ENCODE measurements around the gene PRDM8. TPM values are rescaled to one million over a fixed set of nuclear protein-coding genes. Genes with fewer than 3 reads are reported as not detected.

PRDM8 gene
- polyA plus RNA-seq, 2 of the 4 experiments (the other 2 are of a cell fraction) = 0.10 to 0.14 TPM

GRCh38 chr4:80180743-80181142 lies 16.6 kb upstream of the PRDM8 start (continued):
- TF ChIP-seq ZFP36 (IDR thresholded peaks at IDR 0.05; ENCODE audit: borderline replicate concordance, partially characterized antibody) = no peak
- TF ChIP-seq, protein P1, sequence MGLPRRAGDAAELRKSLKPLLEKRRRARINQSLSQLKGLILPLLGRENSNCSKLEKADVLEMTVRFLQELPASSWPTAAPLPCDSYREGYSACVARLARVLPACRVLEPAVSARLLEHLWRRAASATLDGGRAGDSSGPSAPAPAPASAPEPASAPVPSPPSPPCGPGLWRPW (IDR thresholded peaks at IDR 0.05) = no peak

- TF ChIP-seq, protein P2, sequence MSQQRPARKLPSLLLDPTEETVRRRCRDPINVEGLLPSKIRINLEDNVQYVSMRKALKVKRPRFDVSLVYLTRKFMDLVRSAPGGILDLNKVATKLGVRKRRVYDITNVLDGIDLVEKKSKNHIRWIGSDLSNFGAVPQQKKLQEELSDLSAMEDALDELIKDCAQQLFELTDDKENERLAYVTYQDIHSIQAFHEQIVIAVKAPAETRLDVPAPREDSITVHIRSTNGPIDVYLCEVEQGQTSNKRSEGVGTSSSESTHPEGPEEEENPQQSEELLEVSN (IDR thresholded peaks at IDR 0.05; ENCODE audit: borderline replicate concordance, low read depth) = no peak
- TF ChIP-seq CHD4 (IDR thresholded peaks at IDR 0.05; ENCODE audit: borderline replicate concordance) (no peak), HDAC2 (IDR thresholded peaks at IDR 0.05) (no peak), BCL3 (IDR thresholded peaks at IDR 0.05) (no peak), ELK1 (IDR thresholded peaks at IDR 0.05; ENCODE audit: low read depth, low read length) (no peak), CBX8 (IDR thresholded peaks at IDR 0.05) (no peak), EHMT2 (IDR thresholded peaks at IDR 0.05; ENCODE audit: low read depth) (no peak), RCOR1 (IDR thresholded peaks at IDR 0.05; ENCODE audit: low read depth, low read length) (no peak), KDM5A (IDR thresholded peaks at IDR 0.05) (no peak), HEYL (CRISPR knock-in tag; IDR thresholded peaks at IDR 0.05) (no peak)
- TF ChIP-seq, protein P3, sequence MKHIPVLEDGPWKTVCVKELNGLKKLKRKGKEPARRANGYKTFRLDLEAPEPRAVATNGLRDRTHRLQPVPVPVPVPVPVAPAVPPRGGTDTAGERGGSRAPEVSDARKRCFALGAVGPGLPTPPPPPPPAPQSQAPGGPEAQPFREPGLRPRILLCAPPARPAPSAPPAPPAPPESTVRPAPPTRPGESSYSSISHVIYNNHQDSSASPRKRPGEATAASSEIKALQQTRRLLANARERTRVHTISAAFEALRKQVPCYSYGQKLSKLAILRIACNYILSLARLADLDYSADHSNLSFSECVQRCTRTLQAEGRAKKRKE (CRISPR knock-in tag; IDR thresholded peaks at IDR 0.05; ENCODE audit: low read depth) = no peak
- TF ChIP-seq, protein P4, sequence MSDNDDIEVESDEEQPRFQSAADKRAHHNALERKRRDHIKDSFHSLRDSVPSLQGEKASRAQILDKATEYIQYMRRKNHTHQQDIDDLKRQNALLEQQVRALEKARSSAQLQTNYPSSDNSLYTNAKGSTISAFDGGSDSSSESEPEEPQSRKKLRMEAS (IDR thresholded peaks at IDR 0.05) = no peak
- POLR2A ChIA-PET = no interaction called here
- Histone ChIP-seq H3K9me3 (peaks cover 4% of the 10 kb centered on the region; the same call in 1 of the 3 replicates), H3K4me1 (no peaks in the 10 kb centered on the region), H3K27ac (no peak overlapping the region), H3K4me3 (no peak overlapping the region), H3K4me2 (no peak overlapping the region)
- WGBS (ENCODE audit: missing lambda C conversion rate) = 63% methylated on average over 4 of the region's 10 CpGs
- CTCF ChIA-PET = interaction anchor here (0.7 to 3.0 kb wide), 5 partner anchors 11 to 57 kb away, joined by 3 to 12 read pairs (median 7); no protein-coding TSS in a partner anchor
- no peak for DNase-seq (ENCODE audit: low read depth in 1 of 2, low spot score in 1 of 2)
- FAIRE-seq = no peak
- ATAC-seq = no peak
These were observed 15.0 kb upstream of the PRDM8 start for GRCh38 chr4:80182237-80182866.

- ATAC-seq = peak; percentile 80 to 82
- ChIA-PET POLR2A (interaction anchor here (1.4 kb wide), 1 partner anchor 19 kb away, joined by 3 read pairs; no protein-coding TSS in a partner anchor), CTCF (interaction anchor here (0.6 to 3.0 kb wide), 12 partner anchors 12 to 232 kb away, joined by 3 to 13 read pairs (median 4); no protein-coding TSS in a partner anchor)
- Histone ChIP-seq H3K4me1 (no peaks in the 10 kb centered on the region), H3K4me2 (peak overlapping the region; percentile 87), H3K4me3 (peak overlapping the region; percentile 54), H3K27ac (peak overlapping the region; percentile 45 to 86; a peak in 4 of 6 replicates), H3K9me3 (peaks cover 4% of the 10 kb centered on the region; the same call in 1 of the 3 replicates)
- no peak for FAIRE-seq
- 43% methylated on average over 16 of the region's 54 CpGs for WGBS (ENCODE audit: missing lambda C conversion rate)
- DNase-seq (ENCODE audit: low read depth in 1 of 2, low spot score in 1 of 2) = no peak
- TF ChIP-seq, protein P2 (IDR thresholded peaks at IDR 0.05; ENCODE audit: borderline replicate concordance, low read depth) = no peak
- TF ChIP-seq, protein P5, sequence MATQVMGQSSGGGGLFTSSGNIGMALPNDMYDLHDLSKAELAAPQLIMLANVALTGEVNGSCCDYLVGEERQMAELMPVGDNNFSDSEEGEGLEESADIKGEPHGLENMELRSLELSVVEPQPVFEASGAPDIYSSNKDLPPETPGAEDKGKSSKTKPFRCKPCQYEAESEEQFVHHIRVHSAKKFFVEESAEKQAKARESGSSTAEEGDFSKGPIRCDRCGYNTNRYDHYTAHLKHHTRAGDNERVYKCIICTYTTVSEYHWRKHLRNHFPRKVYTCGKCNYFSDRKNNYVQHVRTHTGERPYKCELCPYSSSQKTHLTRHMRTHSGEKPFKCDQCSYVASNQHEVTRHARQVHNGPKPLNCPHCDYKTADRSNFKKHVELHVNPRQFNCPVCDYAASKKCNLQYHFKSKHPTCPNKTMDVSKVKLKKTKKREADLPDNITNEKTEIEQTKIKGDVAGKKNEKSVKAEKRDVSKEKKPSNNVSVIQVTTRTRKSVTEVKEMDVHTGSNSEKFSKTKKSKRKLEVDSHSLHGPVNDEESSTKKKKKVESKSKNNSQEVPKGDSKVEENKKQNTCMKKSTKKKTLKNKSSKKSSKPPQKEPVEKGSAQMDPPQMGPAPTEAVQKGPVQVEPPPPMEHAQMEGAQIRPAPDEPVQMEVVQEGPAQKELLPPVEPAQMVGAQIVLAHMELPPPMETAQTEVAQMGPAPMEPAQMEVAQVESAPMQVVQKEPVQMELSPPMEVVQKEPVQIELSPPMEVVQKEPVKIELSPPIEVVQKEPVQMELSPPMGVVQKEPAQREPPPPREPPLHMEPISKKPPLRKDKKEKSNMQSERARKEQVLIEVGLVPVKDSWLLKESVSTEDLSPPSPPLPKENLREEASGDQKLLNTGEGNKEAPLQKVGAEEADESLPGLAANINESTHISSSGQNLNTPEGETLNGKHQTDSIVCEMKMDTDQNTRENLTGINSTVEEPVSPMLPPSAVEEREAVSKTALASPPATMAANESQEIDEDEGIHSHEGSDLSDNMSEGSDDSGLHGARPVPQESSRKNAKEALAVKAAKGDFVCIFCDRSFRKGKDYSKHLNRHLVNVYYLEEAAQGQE (IDR thresholded peaks at IDR 0.05) = no peak
- TF ChIP-seq CHD4 (IDR thresholded peaks at IDR 0.05; ENCODE audit: borderline replicate concordance) (no peak), EHF (CRISPR knock-in tag; IDR thresholded peaks at IDR 0.05) (no peak), ZFP36 (IDR thresholded peaks at IDR 0.05; ENCODE audit: borderline replicate concordance, partially characterized antibody) (no peak), KDM1A (IDR thresholded peaks at IDR 0.05; ENCODE audit: low read depth) (no peak), TP53 (CRISPR knock-in tag; IDR thresholded peaks at IDR 0.05) (no peak), CBX2 (IDR thresholded peaks at IDR 0.05; ENCODE audit: borderline replicate concordance, low read depth) (no peak), POLR2A (IDR thresholded peaks at IDR 0.05; ENCODE audit: low read length) (no peak), GATA3 (IDR thresholded peaks at IDR 0.05; ENCODE audit: borderline replicate concordance) (no peak), HEYL (CRISPR knock-in tag; IDR thresholded peaks at IDR 0.05) (no peak)
These were observed 13.9 kb upstream of the PRDM8 start for GRCh38 chr4:80183250-80184052.
